Measurements from ENCODE around the gene ANGPTL2.

ANGPTL2 gene

DNA sequence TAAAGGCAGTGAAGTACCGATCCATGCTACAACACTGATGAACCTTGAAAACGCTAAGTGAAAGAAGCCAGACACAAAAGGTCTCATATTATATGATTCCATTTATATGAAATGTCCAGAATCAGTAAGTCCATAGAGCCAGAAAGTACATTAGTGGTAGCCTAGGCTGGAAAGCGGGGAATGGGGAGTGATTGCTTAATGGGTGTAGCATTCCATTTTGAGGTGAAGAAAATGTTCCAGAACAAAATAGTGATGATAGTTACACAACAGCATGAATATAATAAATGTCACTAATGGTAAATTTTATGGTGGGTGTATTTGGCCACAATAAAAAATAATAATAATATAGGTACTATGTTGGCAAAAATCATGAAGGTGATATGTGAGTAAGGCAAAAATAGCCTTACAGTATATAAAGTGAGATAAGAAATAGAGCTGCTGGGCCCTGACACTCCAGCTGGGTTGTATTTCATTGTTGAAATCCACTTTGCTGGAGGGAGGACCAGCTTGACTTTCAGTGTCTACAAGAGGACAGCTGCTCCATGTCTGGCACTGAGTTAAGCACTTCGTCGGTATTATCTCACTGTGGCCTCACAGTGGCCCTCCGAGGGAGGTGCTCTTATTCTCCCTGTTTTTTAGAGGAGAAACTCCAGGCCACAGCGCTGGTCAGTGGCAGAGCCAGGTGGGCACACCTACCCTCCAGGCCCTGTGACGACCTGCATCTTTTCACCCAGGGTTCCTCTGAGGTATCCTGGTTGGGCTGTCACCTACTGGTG lies 22.4 kb upstream of the ANGPTL2 start:
- DNase-seq (ENCODE audit: insufficient read length, low spot score) (no peak), FAIRE-seq (no peak)
- TF ChIP-seq POLR2A (IDR thresholded peaks at IDR 0.05; ENCODE audit: low read depth, low read length) (no peak), TAF1 (IDR thresholded peaks at IDR 0.05; ENCODE audit: low read depth, low read length) (no peak), PAX5 (IDR thresholded peaks at IDR 0.05; ENCODE audit: insufficient read depth, low read length, severe bottlenecking) (no peak), POU2F2 (IDR thresholded peaks at IDR 0.05; ENCODE audit: low read depth, low read length) (no peak), POLR2AphosphoS5 (IDR thresholded peaks at IDR 0.05; ENCODE audit: low read depth, low read length) (no peak), SPI1 (IDR thresholded peaks at IDR 0.05; ENCODE audit: low read depth, low read length) (no peak)

DNA sequence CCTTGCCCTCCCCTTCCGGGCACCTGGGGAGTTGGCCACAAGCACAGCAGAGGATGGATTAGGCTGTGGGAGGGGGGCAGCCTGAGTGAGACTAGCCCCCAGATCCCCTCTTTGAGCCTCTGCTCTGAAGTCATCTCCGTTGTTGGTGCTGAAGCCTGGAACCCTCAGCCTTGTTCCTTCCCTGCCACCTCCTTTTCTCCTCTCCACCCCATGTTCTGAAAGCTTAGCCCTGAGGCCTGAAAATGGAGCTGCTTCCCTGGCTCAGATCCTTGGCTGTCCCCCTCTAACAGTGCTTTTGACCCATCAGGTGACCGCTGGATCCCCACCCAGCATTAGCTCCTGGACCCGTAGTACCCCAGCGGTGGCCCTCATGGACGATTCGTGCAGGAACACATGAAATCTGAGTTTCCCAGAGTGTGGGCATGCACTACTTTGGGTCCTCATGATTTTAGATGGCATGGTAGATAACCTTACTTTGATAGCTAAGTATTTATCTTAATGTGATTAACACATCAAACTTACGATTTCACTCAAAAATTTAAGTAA lies 21.6 kb upstream of the ANGPTL2 start:
- FAIRE-seq (no peak), DNase-seq (ENCODE audit: insufficient read length, low spot score) (no peak)
- TF ChIP-seq POU2F2 (IDR thresholded peaks at IDR 0.05; ENCODE audit: low read depth, low read length) (no peak), PAX5 (IDR thresholded peaks at IDR 0.05; ENCODE audit: insufficient read depth, low read length, severe bottlenecking) (no peak), TAF1 (IDR thresholded peaks at IDR 0.05; ENCODE audit: low read depth, low read length) (no peak), POLR2AphosphoS5 (IDR thresholded peaks at IDR 0.05; ENCODE audit: low read depth, low read length) (no peak), POLR2A (IDR thresholded peaks at IDR 0.05; ENCODE audit: low read depth, low read length) (no peak), SPI1 (IDR thresholded peaks at IDR 0.05; ENCODE audit: low read depth, low read length) (no peak)

DNA sequence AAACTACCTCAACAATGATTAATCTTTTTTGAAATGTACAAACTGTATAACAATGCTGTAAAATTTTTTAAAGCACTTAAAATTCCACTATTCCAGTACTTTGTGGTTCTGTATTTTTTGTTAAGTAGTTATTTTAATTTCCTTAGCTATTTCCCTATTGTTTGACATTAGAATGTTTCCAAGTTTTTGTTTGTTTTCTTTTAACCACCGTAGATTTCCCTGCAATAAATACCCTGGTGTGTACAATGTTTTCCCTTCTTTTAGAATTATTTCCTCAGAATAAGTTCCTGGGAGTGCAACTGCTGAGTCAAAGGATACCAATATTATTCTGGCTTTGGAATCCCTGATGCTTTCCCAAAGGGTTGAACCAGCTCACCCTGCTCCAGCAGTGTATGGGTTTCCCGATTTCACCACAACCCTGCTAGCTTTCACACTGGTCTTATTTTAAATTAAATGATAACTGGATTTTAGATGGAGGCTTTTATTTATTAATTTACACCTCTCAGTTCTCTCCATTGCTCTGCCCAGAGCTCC lies 20.6 kb upstream of the ANGPTL2 start:
- no peak for DNase-seq (ENCODE audit: insufficient read length, low spot score)
- FAIRE-seq: no peak
- no peak for TF ChIP-seq POLR2AphosphoS5 (IDR thresholded peaks at IDR 0.05; ENCODE audit: low read depth, low read length)
- TF ChIP-seq POU2F2 (IDR thresholded peaks at IDR 0.05; ENCODE audit: low read depth, low read length): no peak
- no peak for TF ChIP-seq SPI1 (IDR thresholded peaks at IDR 0.05; ENCODE audit: low read depth, low read length)
- no peak for TF ChIP-seq POLR2A (IDR thresholded peaks at IDR 0.05; ENCODE audit: low read depth, low read length)
- TF ChIP-seq PAX5 (IDR thresholded peaks at IDR 0.05; ENCODE audit: insufficient read depth, low read length, severe bottlenecking): no peak
- TF ChIP-seq TAF1 (IDR thresholded peaks at IDR 0.05; ENCODE audit: low read depth, low read length): no peak

DNA sequence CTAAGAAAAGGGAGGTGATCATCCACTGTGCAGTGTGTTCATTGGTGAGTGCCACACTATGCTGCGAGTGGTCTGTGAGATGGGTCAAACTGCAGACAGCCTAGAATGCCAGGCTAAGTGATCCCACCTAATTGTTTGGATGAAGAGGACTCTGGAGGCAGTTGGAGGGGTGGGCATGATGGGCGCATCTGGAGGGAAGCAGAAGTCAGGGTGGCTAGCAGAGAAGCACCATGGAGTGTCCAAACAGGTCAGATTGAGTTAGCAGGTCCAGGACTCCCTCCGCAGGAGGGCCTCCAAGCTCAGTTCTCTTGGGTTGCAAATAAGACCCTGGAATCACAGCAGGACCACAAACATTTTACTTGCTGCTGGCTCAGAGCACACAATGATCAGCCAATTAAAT lies 19.9 kb upstream of the ANGPTL2 start:
- DNase-seq (ENCODE audit: insufficient read length, low spot score): no peak
- TF ChIP-seq SPI1 (IDR thresholded peaks at IDR 0.05; ENCODE audit: low read depth, low read length): no peak
- no peak for TF ChIP-seq TAF1 (IDR thresholded peaks at IDR 0.05; ENCODE audit: low read depth, low read length)
- no peak for TF ChIP-seq POLR2A (IDR thresholded peaks at IDR 0.05; ENCODE audit: low read depth, low read length)
- TF ChIP-seq PAX5 (IDR thresholded peaks at IDR 0.05; ENCODE audit: insufficient read depth, low read length, severe bottlenecking): no peak
- TF ChIP-seq POLR2AphosphoS5 (IDR thresholded peaks at IDR 0.05; ENCODE audit: low read depth, low read length): no peak
- no peak for TF ChIP-seq POU2F2 (IDR thresholded peaks at IDR 0.05; ENCODE audit: low read depth, low read length)

GRCh38 chr9:127140842-127141675 lies 18.6 kb upstream of the ANGPTL2 start:
- DNase-seq (ENCODE audit: insufficient read length, low spot score) (no peak), FAIRE-seq (no peak)
- TF ChIP-seq POLR2A (IDR thresholded peaks at IDR 0.05; ENCODE audit: low read depth, low read length) (no peak), POU2F2 (IDR thresholded peaks at IDR 0.05; ENCODE audit: low read depth, low read length) (no peak), SPI1 (IDR thresholded peaks at IDR 0.05; ENCODE audit: low read depth, low read length) (no peak), POLR2AphosphoS5 (IDR thresholded peaks at IDR 0.05; ENCODE audit: low read depth, low read length) (no peak), PAX5 (IDR thresholded peaks at IDR 0.05; ENCODE audit: insufficient read depth, low read length, severe bottlenecking) (no peak), TAF1 (IDR thresholded peaks at IDR 0.05; ENCODE audit: low read depth, low read length) (no peak)

More for the DNA sequence above, 19.9 kb upstream of the ANGPTL2 start:
- no peak for FAIRE-seq

GRCh38 chr9:127140181-127140580 lies 17.7 kb upstream of the ANGPTL2 start:
- TF ChIP-seq POLR2AphosphoS5 (IDR thresholded peaks at IDR 0.05; ENCODE audit: low read depth, low read length) (no peak), POU2F2 (IDR thresholded peaks at IDR 0.05; ENCODE audit: low read depth, low read length) (no peak), POLR2A (IDR thresholded peaks at IDR 0.05; ENCODE audit: low read depth, low read length) (no peak), PAX5 (IDR thresholded peaks at IDR 0.05; ENCODE audit: insufficient read depth, low read length, severe bottlenecking) (no peak), SPI1 (IDR thresholded peaks at IDR 0.05; ENCODE audit: low read depth, low read length) (no peak), TAF1 (IDR thresholded peaks at IDR 0.05; ENCODE audit: low read depth, low read length) (no peak)
- DNase-seq (ENCODE audit: insufficient read length, low spot score) (no peak), FAIRE-seq (no peak)

GRCh38 chr9:127139775-127140174 lies 17.3 kb upstream of the ANGPTL2 start:
- FAIRE-seq: no peak
- TF ChIP-seq POLR2A (IDR thresholded peaks at IDR 0.05; ENCODE audit: low read depth, low read length) (no peak), PAX5 (IDR thresholded peaks at IDR 0.05; ENCODE audit: insufficient read depth, low read length, severe bottlenecking) (no peak), POLR2AphosphoS5 (IDR thresholded peaks at IDR 0.05; ENCODE audit: low read depth, low read length) (no peak), SPI1 (IDR thresholded peaks at IDR 0.05; ENCODE audit: low read depth, low read length) (no peak), TAF1 (IDR thresholded peaks at IDR 0.05; ENCODE audit: low read depth, low read length) (no peak), POU2F2 (IDR thresholded peaks at IDR 0.05; ENCODE audit: low read depth, low read length) (no peak)
- no peak for DNase-seq (ENCODE audit: insufficient read length, low spot score)

GRCh38 chr9:127139071-127139731 lies 16.8 kb upstream of the ANGPTL2 start:
- TF ChIP-seq POLR2A (IDR thresholded peaks at IDR 0.05; ENCODE audit: low read depth, low read length) (no peak), TAF1 (IDR thresholded peaks at IDR 0.05; ENCODE audit: low read depth, low read length) (no peak), POLR2AphosphoS5 (IDR thresholded peaks at IDR 0.05; ENCODE audit: low read depth, low read length) (no peak), SPI1 (IDR thresholded peaks at IDR 0.05; ENCODE audit: low read depth, low read length) (no peak), PAX5 (IDR thresholded peaks at IDR 0.05; ENCODE audit: insufficient read depth, low read length, severe bottlenecking) (no peak), POU2F2 (IDR thresholded peaks at IDR 0.05; ENCODE audit: low read depth, low read length) (no peak)
- DNase-seq (ENCODE audit: insufficient read length, low spot score): no peak
- no peak for FAIRE-seq
